H9 (cell line): ENCODE measurements around the gene MIPEP. TPM values are rescaled to one million over a fixed set of nuclear protein-coding genes. Genes with fewer than 3 reads are reported as not detected.

Experiments used
- DNase-seq: peaks from one replicate; pipeline ENCODE4 v3.0.0-alpha.2; 2017
- H2AFZ ChIP-seq: one replicate; pipeline ENCODE4 v1.6.1; 2013; ENCODE audit warnings: mild to moderate bottlenecking, low read length, control low read depth, moderate library complexity
- H2AK5ac ChIP-seq: 2 replicates; pipeline ENCODE4 v1.6.1; 2013; ENCODE audit warnings: low read length, control low read depth, mixed read lengths; ENCODE audit not compliant: insufficient read length
- H2BK120ac ChIP-seq: one replicate; pipeline ENCODE4 v1.6.1; 2013; ENCODE audit warnings: low read depth, mild to moderate bottlenecking, low read length, control low read depth, inconsistent platforms; ENCODE audit not compliant: poor library complexity, severe bottlenecking
- H2BK12ac ChIP-seq: 2 replicates; pipeline ENCODE4 v1.6.1; 2013; ENCODE audit warnings: low read length, control low read depth, mixed read lengths, low read depth; ENCODE audit not compliant: insufficient read length
- H2BK15ac ChIP-seq: 2 replicates; pipeline ENCODE4 v1.6.1; 2013; ENCODE audit warnings: low read depth, low read length, control low read depth
- H2BK20ac ChIP-seq: one replicate; pipeline ENCODE4 v1.6.1; 2013; ENCODE audit warnings: low read depth, mild to moderate bottlenecking, low read length, control low read depth, inconsistent platforms; ENCODE audit not compliant: poor library complexity, severe bottlenecking
- H2BK5ac ChIP-seq: 2 replicates; pipeline ENCODE4 v1.6.1; 2013; ENCODE audit warnings: low read length, control low read depth, mixed read lengths; ENCODE audit not compliant: insufficient read length
- H3K14ac ChIP-seq: 2 replicates; pipeline ENCODE4 v1.6.1; 2013; ENCODE audit warnings: low read length, control low read depth; ENCODE audit not compliant: insufficient read depth
- H3K18ac ChIP-seq: 2 replicates; pipeline ENCODE4 v1.6.1; 2013; ENCODE audit warnings: low read depth, mild to moderate bottlenecking, mixed read lengths, low read length, control low read depth; ENCODE audit not compliant: insufficient read length
- H3K23ac ChIP-seq: 2 replicates; pipeline ENCODE4 v1.6.1; 2013; ENCODE audit warnings: low read length, control low read depth, mixed read lengths, low read depth; ENCODE audit not compliant: insufficient read length
- H3K23me2 ChIP-seq: 2 replicates; pipeline ENCODE4 v1.6.1; 2013; ENCODE audit warnings: low read depth, mild to moderate bottlenecking, mixed read lengths, low read length, control low read depth; ENCODE audit not compliant: insufficient read length, poor library complexity, severe bottlenecking
- H3K27ac ChIP-seq: 2 replicates; pipeline ENCODE4 v1.5.1; 2013; ENCODE audit warnings: low read length, control low read depth, mixed read lengths, low read depth; ENCODE audit not compliant: insufficient read length
- H3K27me3 ChIP-seq: 2 replicates; pipeline ENCODE4 v1.6.1; 2013; ENCODE audit warnings: low read length, control low read depth, inconsistent platforms; ENCODE audit not compliant: insufficient read depth
- H3K4ac ChIP-seq: 2 replicates; pipeline ENCODE4 v1.6.1; 2013; ENCODE audit warnings: low read depth, mild to moderate bottlenecking, control low read depth, inconsistent platforms, low read length, moderate library complexity
- H3K4me1 ChIP-seq: 2 replicates; pipeline ENCODE4 v1.6.1; 2013; ENCODE audit warnings: low read length, control low read depth, inconsistent platforms; ENCODE audit not compliant: insufficient read depth
- H3K4me2 ChIP-seq: 2 replicates; pipeline ENCODE4 v1.6.1; 2013; ENCODE audit warnings: low read length, control low read depth, mixed read lengths; ENCODE audit not compliant: insufficient read length, insufficient read depth
- H3K56ac ChIP-seq: 2 replicates; pipeline ENCODE4 v1.6.1; 2013; ENCODE audit warnings: low read depth, mild to moderate bottlenecking, mixed read lengths, low read length, control low read depth; ENCODE audit not compliant: insufficient read length
- H3K79me1 ChIP-seq: 2 replicates; pipeline ENCODE4 v1.6.1; 2013; ENCODE audit warnings: low read depth, mild to moderate bottlenecking, moderate library complexity, low read length, control low read depth, inconsistent platforms; ENCODE audit not compliant: insufficient read depth, poor library complexity, severe bottlenecking
- H3K79me2 ChIP-seq: 2 replicates; pipeline ENCODE4 v1.6.1; 2013; ENCODE audit warnings: low read length, control low read depth, inconsistent platforms; ENCODE audit not compliant: insufficient read depth
- H3K9ac ChIP-seq: 2 replicates; pipeline ENCODE4 v1.6.1; 2013; ENCODE audit warnings: low read length, control low read depth, mixed read lengths; ENCODE audit not compliant: insufficient read length; ENCODE audit errors: extremely low read depth
- H3K9me3 ChIP-seq: one replicate; pipeline ENCODE4 v1.6.1; 2013; ENCODE audit warnings: low read depth, low read length, inconsistent platforms; ENCODE audit not compliant: control insufficient read depth
- H3T11ph ChIP-seq: one replicate; pipeline ENCODE4 v1.6.1; 2013; ENCODE audit warnings: mild to moderate bottlenecking, low read length, control low read depth, inconsistent platforms
- H4K20me1 ChIP-seq: one replicate; pipeline ENCODE4 v1.6.1; 2013; ENCODE audit not compliant: control insufficient read depth, insufficient read length, insufficient read depth
- H4K5ac ChIP-seq: 2 replicates; pipeline ENCODE4 v1.6.1; 2013; ENCODE audit warnings: low read depth, mild to moderate bottlenecking, mixed read lengths, low read length, control low read depth; ENCODE audit not compliant: insufficient read length
- H4K8ac ChIP-seq: replicated peaks from 2 replicates; pipeline ENCODE4 v1.6.1; 2013; ENCODE audit warnings: low read length, control low read depth, mixed read lengths, low read depth; ENCODE audit not compliant: insufficient read length
- H4K91ac ChIP-seq: 2 replicates; pipeline ENCODE4 v1.6.1; 2013; ENCODE audit warnings: low read depth, mild to moderate bottlenecking, moderate library complexity, mixed read lengths, low read length, control low read depth; ENCODE audit not compliant: insufficient read length
- H3K27ac Mint-ChIP-seq, 3 experiments: 2 replicates in 2 of 3; 3 replicates in 1 of 3; pipeline ENCODE4 v1.8.0; 2020 to 2021; ENCODE audit warnings: mixed read lengths in 3 of 3, mild to moderate bottlenecking in 1 of 3, moderate library complexity in 1 of 3
- H3K27me3 Mint-ChIP-seq: 2 replicates; pipeline ENCODE4 v1.8.0; 2021; ENCODE audit warnings: low read depth, mild to moderate bottlenecking, moderate library complexity, mixed read lengths
- H3K36me3 Mint-ChIP-seq, 3 experiments: 2 replicates in 2 of 3; 3 replicates in 1 of 3; pipeline ENCODE4 v1.8.0; 2020 to 2021; ENCODE audit warnings: low read depth in 3 of 3, mixed read lengths in 3 of 3; ENCODE audit not compliant: insufficient read depth in 1 of 3
- H3K4me1 Mint-ChIP-seq, 2 experiments: 2 replicates each; pipeline ENCODE4 v1.8.0; 2020; ENCODE audit warnings: mixed read lengths in 2 of 2
- H3K4me3 Mint-ChIP-seq, 2 experiments: 2 replicates in 1 of 2; 3 replicates in 1 of 2; pipeline ENCODE4 v1.8.0; 2020 to 2021; ENCODE audit warnings: mild to moderate bottlenecking in 2 of 2, mixed read lengths in 2 of 2, moderate library complexity in 1 of 2
- H3K9me3 Mint-ChIP-seq, 2 experiments: 2 replicates in 1 of 2; 3 replicates in 1 of 2; pipeline ENCODE4 v1.8.0; 2020; ENCODE audit warnings: mild to moderate bottlenecking in 2 of 2, mixed read lengths in 2 of 2, moderate library complexity in 1 of 2
- WGBS: extraction: QIAGEN DNeasy Blood & Tissue Kit; methylation state at CpG from one replicate; pipeline ENCODE4 v1.1.7; 2013; ENCODE audit warnings: missing lambda C conversion rate, low lambda C conversion rate, mixed read lengths; ENCODE audit not compliant: insufficient read length; ENCODE audit errors: extremely low coverage; 5-methylcytosine and 5-hydroxymethylcytosine counted together
- total RNA-seq: library from RNA; stranded (reverse); gene quantifications from 2 replicates; pipeline ENCODE4 v1.2.1, GENCODE V29; 2021
- TF ChIP-seq, protein P1 (sequence below): fragments of 200-600 bp; sonication (generic); conservative IDR thresholded peaks from 3 replicates; pipeline ENCODE4 v1.8.0; 2021; ENCODE audit warnings: antibody characterized with exemption, mild to moderate bottlenecking

Gene MIPEP
- total RNA-seq, 1 experiment from 2014 or later: 18.5 TPM

DNA sequence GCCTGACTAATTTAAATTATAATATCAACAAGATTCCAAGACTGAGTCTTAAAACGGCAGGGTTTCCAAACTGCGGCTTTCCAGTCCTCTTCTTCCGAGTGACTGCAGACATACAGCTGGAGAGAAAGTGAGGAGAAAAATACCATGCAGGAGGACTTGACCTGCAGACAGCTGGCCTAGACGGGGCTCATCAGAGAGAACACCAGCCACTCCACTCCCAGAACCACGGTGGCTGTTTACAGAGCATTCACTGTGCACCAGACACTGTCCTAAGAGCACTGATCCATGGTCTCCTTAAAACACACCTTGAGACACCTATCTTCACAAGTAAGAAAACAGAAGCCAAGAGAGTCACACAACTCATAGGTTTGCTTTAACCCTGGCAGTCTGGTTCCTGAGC lies 152.7 kb downstream of the MIPEP start:
- no peak overlapping the region for H2AFZ ChIP-seq
- no peak overlapping the region for H2BK15ac ChIP-seq
- no peak for DNase-seq
- H3K9me3 ChIP-seq: no peaks in the 10 kb centered on the region
- H2BK5ac ChIP-seq: no peak overlapping the region
- H3K79me2 ChIP-seq: no peaks in the 10 kb centered on the region
- H3K4me3 Mint-ChIP-seq: no peak overlapping the region
- H4K8ac ChIP-seq: no peak overlapping the region
- no peak overlapping the region for H3K4me2 ChIP-seq
- no peaks in the 10 kb centered on the region for H4K20me1 ChIP-seq
- H3K56ac ChIP-seq: no peak overlapping the region
- H3K27me3 ChIP-seq: no peaks in the 10 kb centered on the region
- WGBS: no CpG with 5 or more reads among the region's 5 CpGs
- no peaks in the 10 kb centered on the region for H3K23me2 ChIP-seq
- TF ChIP-seq, protein P1, sequence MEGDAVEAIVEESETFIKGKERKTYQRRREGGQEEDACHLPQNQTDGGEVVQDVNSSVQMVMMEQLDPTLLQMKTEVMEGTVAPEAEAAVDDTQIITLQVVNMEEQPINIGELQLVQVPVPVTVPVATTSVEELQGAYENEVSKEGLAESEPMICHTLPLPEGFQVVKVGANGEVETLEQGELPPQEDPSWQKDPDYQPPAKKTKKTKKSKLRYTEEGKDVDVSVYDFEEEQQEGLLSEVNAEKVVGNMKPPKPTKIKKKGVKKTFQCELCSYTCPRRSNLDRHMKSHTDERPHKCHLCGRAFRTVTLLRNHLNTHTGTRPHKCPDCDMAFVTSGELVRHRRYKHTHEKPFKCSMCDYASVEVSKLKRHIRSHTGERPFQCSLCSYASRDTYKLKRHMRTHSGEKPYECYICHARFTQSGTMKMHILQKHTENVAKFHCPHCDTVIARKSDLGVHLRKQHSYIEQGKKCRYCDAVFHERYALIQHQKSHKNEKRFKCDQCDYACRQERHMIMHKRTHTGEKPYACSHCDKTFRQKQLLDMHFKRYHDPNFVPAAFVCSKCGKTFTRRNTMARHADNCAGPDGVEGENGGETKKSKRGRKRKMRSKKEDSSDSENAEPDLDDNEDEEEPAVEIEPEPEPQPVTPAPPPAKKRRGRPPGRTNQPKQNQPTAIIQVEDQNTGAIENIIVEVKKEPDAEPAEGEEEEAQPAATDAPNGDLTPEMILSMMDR: no peak
- no peak overlapping the region for H3K23ac ChIP-seq
- H2BK120ac ChIP-seq: no peak overlapping the region
- H3K9me3 Mint-ChIP-seq: no peaks in the 10 kb centered on the region
- H3K4me1 Mint-ChIP-seq: peaks cover 10 to 19% of the 10 kb centered on the region in 2 experiments
- no peak overlapping the region for H2BK12ac ChIP-seq
- no peak overlapping the region for H4K91ac ChIP-seq
- H3K79me1 ChIP-seq: no peaks in the 10 kb centered on the region
- no peak overlapping the region for H3K27ac ChIP-seq
- H3K14ac ChIP-seq: no peak overlapping the region
- no peak overlapping the region for H3T11ph ChIP-seq
- no peak overlapping the region for H3K9ac ChIP-seq
- H3K18ac ChIP-seq: no peak overlapping the region
- H3K27ac Mint-ChIP-seq: no peak overlapping the region; a peak in 2 of 7 replicates
- no peak overlapping the region for H4K5ac ChIP-seq
- H3K4ac ChIP-seq: no peak overlapping the region
- H3K36me3 Mint-ChIP-seq: peaks cover 0 to 2% (median 0%) of the 10 kb centered on the region in 3 experiments; a peak in 1 of 7 replicates
- H3K4me1 ChIP-seq: no peaks in the 10 kb centered on the region; the same call in 1 of the 2 replicates
- H3K27me3 Mint-ChIP-seq: no peaks in the 10 kb centered on the region
- H2AK5ac ChIP-seq: no peak overlapping the region
- H2BK20ac ChIP-seq: no peak overlapping the region
